GM19324 (cell line): ENCODE measurements around the gene YARS1.

Source experiments
- ATAC-seq: cut with Tn5 transposase; IDR thresholded peaks from one replicate; pipeline ENCODE4 v1.9.1; 2021; ENCODE audit warnings: mild to moderate bottlenecking, moderate library complexity; ENCODE audit not compliant: unreplicated experiment, low FRiP score

Gene YARS1

DNA sequence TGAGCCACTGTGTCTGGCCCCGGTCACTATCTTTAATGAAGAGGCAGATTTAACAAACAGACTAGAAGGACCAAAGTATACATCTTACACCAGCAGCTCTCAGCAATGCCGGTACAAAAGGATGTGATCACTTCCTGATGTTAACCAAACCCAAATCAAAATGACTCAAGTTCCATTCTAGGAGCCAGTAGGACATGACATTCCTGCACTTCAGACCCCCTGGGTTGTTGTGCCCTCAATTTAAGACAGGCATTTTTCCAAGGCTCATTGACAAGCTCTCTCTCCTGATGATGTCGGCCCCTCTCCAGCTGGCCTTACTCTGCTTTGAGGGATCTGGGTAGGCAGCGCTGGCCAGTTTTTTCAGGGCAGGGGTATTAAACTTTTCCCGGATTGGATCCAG lies 35.1 kb downstream of the YARS1 start:
- no peak for ATAC-seq

DNA sequence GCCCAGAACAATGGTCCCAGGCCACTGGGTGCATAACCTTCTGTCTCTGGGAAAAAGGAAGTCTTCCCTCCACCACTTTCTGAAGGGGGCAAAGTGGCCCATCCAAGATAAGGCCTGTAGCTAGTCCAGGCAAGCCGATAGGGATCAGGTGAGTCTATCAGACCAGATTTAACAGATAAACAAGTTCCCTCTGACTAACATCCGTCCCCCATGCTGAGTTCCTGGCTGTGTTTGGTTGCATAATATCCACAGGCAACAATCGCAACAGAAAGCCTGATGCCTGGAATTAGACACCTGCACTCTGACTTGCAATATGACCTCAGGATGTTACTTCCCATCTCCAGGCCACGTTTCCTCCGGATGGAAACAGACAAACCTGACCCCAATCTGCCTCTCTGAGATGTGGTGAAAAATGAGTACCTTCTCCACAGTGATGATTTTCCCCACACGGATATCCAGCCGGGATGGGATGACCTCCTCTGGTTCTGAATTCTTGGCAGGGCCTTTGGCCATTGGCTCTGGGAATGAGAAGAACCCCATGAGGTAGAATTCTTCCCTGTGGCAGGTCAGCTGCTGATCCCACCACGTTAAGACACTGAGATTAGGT lies 36.4 kb downstream of the YARS1 start:
- ATAC-seq = no peak

DNA sequence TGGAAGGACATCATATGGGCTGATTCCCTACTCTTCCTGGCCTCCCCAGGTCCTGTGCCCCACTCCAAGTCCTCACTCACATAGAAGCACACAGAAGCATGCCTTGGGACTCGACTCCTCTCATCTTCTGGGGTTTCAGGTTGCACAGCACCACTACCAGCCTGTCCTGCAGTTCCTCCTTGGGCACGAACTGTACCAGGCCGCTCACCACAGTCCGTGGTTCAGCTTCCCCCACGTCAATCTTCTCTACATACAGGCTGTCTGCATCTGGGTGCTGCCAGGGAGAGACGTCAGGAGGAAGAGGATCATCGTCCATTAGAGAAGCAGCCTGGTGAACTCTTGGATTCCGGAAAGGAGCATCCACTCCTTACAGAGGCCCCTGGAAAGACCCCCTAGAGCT lies 37.2 kb downstream of the YARS1 start:
- no peak for ATAC-seq

DNA sequence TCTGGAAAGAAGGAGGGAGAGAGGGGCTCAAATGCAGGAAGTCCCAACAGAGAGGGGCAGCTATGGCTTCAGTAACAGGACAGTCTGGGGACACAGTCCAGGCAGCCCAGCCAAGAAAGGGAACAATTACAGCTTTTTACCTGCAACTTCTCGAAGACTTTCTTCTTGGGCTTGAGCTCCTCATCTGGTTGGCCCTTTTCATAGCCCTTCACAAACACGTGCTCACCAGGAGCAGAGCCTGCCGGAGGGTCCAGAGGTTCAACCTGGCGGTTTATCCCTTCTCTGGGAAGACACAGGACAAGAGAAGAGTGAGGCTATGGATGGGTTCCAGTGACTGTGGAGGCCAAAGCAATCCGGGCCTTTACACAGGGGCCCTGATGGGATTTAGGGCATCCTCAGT lies 37.9 kb downstream of the YARS1 start:
- ATAC-seq = no peak

DNA sequence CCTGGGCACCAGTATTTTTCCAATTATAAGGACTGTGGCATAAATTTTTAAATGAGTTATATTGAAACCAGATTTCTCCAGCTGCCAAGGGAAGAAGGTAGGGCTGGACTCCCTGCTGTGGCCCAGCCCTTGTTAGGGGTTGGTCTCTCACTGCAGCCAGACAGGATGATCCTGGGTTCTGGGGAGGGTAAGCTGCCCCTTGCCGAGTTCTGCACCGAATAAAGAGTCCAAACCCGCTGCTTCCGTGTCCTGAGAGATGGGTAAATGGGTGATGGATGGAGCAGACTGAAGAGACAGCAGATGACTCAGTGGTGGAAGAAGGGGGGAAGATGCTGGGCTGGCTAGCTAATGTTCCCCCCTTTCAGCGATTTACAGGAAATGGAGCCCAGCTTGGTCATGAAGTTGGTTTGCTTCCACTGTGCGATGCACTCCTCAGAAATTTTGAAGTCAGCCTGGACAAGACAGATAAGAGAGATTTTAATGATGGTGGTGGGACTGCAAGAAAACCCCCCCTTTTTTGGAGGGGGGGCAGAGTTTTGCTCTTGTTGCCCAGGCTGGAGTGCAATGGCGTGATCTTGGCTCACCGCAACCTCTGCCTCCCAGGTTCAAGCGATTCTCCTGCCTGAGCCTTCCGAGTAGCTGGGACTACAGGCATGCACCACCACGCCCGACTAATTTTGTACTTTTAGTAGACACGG lies 41.4 kb downstream of the YARS1 start:
- no peak for ATAC-seq

DNA sequence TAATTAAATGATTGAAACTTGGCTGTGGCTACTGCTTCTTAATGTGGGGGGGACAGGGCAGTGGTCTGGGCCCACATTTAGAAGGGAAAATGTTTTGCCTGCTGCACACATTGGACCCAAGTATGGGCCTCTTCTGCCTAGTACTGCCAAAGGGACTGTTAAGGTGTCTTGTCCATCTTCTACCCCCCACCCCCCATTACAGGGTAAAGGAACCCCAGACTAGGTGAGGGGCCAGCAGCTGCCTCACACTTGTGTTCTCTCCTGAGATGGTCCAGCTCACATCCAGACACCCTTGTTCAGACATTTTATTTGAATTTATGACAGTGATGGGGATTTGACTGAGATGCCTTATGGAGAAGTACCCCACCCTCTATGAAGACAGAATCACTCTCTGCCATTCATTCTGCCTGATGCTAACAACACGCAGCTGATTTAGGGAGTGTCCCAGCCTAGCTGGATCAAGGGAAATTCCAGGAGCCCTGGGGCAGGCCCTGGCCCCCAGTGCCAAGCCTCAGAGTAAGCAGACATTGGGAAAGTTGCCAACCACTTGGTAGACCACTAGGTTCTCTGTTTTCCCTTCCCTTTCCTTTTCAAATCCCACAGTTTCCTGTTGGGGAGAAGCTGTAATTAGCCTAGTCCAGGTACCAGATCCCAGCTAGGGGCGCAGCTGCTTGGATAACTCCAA lies 42.1 kb downstream of the YARS1 start:
- ATAC-seq = no peak

DNA sequence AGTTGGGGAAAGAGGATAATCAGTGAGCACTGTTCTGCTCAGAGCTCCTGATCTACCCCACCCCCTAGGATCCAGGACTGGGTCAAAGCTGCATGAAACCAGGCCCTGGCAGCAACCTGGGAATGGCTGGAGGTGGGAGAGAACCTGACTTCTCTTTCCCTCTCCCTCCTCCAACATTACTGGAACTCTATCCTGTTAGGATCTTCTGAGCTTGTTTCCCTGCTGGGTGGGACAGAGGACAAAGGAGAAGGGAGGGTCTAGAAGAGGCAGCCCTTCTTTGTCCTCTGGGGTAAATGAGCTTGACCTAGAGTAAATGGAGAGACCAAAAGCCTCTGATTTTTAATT lies 42.7 kb downstream of the YARS1 start:
- no peak for ATAC-seq

DNA sequence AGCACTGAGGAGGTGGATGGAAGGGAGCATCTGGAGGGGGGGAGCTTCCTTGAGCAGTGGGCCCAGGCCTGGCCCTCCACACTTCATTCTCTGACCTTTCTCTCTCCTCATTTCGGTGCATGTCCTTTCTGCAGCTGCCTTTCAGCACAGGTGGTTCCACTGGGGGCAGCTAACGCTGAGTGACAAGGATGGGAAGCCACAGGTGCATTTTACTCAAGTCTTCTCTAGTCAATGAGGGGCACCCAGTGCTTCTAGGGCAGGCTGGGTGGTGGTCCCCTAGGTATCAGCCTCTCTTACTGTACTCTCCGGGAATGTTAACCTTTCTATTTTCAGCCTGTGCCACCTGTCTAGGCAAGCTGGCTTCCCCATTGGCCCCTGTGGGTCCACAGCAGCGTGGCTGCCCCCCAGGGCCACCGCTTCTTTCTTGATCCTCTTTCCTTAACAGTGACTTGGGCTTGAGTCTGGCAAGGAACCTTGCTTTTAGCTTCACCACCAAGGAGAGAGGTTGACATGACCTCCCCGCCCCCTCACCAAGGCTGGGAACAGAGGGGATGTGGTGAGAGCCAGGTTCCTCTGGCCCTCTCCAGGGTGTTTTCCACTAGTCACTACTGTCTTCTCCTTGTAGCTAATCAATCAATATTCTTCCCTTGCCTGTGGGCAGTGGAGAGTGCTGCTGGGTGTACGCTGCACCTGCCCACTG lies 43.2 kb downstream of the YARS1 start:
- ATAC-seq = no peak

DNA sequence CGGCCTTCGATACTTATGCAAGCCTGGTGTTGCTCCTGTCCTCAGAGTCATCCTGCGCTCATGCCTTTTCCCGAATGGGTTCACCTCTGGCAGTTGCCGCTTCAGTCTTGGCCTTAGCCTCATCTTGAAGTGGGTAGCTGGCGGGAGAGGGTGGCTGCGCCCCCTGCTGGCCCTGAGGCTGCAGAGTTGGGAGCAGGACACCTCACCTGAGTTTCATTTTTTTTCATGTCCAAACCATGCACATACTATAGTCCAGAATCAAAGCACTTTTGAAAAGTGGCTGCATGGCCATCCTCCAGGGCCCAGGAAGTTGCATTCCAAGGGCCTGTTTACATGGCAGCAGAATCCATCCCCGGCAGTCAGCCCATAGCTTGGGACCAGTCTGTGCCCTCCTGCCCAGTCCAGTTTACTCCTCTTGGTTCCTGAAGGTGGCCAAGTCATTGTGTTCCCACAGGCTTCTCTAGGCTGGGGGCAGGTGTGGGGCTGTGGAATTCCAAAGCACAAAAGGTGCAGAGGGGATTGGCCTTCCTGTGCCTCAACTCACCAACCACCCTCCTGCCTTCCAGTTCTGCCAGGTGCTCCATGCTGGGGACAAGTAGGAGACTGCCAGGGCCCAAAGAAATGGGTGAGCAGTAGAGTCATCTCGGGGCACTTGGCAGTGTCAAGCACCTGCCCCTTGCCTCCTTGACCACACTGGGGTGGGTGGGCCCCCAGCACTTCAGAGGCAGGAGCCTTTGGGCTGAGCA lies 44.0 kb downstream of the YARS1 start:
- no peak for ATAC-seq

DNA sequence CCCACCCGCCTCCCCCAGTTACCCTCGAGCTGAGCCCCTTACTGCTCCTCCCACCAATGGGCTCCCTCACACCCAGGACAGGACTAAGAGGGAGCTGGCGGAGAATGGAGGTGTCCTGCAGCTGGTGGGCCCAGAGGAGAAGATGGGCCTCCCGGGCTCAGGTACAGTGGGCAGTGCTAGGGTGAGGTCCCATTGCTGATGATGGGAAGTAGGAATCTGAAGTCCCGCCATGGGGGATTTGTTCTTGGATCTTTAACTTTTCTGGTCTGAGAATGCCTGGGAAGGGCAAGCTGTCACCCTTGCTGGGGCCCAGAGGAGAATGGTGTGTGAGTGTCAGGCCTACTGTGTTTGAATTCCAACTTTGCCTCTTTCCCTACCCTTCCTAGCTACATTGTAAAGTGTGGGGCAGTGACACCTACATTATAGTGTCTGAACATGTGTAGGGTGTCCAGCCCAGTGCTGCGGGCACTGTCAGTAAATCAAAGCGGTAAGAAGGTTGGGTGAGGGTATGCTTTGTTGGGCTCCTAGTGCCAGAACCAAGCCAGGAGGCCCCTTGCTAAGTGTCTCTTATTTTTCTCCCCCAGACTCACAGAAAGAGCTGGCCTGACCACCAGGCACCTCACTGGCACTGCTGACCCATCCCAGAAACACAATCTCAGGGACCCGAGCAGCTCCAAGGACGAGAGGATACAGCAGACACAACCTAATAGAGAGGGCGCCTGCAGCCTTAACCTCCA lies 44.7 kb downstream of the YARS1 start:
- ATAC-seq = no peak

DNA sequence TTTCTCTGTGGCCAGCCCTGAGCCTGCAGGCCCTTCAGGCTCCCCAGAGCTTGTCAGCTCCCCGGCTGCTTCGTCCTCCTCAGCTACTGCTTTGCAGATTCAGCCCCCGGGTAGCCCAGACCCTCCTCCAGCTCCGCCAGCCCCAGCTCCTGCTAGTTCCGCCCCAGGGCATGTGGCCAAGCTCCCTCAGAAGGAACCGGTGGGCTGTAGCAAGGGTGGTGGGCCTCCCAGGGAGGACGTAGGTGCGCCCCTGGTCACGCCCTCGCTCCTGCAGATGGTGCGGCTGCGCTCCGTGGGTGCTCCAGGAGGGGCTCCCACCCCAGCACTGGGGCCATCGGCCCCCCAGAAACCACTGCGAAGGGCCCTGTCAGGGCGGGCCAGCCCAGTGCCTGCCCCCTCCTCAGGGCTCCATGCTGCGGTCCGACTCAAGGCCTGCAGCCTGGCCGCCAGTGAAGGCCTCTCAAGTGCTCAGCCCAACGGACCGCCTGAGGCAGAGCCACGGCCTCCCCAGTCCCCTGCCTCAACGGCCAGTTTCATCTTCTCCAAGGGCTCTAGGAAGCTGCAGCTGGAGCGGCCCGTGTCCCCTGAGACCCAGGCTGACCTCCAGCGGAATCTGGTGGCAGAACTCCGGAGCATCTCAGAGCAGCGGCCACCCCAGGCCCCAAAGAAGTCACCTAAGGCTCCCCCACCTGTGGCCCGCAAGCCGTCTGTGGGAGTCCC lies 45.4 kb downstream of the YARS1 start:
- no peak for ATAC-seq

DNA sequence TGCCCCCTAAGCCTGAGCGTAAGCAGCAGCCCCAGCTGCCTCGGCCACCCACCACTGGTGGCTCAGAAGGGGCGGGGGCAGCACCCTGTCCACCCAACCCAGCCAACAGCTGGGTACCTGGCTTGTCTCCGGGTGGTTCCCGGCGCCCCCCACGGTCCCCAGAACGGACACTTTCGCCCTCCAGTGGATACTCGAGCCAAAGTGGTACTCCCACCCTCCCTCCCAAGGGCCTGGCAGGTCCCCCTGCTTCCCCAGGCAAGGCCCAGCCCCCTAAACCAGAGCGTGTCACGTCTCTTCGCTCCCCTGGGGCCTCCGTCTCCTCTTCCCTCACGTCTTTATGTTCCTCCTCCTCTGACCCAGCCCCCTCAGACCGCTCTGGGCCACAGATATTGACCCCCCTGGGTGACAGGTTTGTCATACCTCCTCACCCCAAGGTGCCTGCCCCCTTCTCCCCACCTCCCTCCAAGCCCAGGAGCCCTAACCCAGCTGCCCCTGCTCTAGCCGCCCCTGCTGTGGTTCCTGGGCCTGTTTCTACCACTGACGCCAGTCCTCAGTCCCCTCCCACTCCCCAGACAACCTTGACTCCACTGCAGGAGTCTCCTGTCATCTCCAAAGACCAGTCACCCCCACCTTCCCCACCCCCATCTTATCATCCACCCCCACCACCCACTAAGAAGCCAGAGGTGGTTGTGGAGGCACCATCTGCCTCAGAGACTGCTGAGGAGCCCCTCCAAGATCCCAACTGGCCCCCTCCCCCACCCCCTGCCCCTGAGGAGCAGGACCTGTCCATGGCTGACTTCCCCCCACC lies 46.2 kb downstream of the YARS1 start:
- ATAC-seq = no peak

DNA sequence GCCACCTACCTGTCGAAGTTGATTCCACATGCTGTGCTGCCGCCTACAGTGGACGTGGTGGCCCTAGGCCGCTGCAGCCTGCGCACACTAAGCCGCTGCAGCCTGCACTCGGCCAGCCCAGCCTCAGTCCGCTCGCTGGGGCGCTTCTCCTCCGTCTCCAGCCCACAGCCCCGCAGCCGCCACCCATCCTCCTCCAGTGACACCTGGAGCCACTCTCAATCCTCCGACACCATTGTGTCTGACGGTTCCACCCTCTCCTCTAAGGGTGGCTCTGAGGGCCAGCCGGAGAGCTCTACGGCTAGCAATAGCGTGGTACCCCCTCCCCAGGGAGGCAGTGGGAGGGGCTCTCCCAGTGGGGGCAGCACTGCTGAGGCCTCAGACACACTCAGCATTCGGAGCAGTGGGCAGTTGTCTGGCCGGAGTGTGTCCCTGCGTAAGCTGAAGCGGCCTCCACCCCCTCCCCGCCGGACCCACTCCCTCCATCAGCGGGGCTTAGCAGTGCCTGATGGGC lies 46.9 kb downstream of the YARS1 start:
- ATAC-seq = no peak

DNA sequence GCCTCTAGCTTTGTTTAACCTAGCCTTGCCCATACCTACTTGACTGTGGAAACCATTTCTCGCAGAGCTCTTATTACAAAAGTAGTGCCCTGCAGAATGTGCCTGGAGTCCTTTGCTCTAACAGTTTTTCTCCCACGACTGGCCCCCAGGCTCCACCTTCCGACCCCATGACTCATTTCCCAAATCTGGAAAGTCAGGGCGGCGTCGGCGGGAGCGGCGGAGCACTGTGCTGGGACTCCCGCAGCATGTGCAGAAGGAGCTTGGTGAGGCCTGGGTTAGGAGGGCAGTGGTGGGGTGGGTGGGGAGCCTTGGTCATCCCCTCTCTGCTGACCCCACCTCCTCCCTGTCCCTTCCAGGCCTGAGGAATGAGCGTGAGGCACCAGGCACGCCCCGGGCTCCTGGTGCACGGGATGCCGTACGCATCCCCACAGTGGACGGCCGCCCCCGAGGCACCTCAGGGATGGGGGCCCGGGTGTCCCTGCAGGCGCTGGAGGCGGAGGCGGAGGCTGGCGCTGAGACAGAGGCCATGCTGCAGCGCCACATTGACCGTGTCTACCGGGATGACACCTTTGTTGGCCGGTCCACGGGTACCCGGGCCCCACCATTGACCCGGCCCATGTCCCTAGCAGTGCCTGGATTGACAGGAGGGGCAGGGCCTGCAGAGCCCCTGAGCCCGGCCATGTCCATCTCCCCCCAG lies 47.5 kb downstream of the YARS1 start:
- no peak for ATAC-seq

DNA sequence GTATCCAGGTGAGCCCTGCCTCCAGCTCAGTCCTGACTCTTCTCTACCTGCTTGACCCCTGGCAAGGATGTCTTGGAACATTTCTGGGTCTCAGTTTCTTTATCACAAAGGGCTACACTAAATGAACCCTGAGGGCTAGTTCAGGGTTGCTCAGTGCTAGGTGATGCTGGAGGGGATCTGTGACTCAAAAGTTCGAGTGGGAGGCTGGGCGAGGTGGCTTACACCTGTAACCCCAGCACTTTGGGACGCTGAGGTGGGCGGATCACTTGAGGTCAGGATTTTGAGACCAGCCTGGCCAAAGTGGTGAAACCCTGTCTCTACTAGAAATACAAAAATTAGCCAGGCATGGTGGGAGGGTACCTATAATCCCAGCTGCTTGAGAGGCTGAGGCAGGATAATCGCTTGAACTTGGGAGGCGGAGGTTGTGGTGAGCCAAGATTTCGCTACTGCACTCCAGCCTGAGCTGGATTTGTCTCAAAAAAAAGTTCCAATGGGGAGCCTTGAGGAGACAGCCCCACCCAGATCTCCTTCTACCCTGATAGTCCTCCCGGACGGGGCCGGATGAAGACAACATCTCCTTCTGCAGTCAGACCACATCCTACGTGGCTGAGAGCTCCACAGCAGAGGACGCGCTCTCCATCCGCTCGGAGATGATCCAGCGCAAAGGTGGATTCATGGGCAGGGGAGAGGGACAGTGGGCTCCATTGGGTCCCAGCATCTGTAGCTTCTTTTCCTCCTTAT lies 48.9 kb downstream of the YARS1 start:
- no peak for ATAC-seq

DNA sequence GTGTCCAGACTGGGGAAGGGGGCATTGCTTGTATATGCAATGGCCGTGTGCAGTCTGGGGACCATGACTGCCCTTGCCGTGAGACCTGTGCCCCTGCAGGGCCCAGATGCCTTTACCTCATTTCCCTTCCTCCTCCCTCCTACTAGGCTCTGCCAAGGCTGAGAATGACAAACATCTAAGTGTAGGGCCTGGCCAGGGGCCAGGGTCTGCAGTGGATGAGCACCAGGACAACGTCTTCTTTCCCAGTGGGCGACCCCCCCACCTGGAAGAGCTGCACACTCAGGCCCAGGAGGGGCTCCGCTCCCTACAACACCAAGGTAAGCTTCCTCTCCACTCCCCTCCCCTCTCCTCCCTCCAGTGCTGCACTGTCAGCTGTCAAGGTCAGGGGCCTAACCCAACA lies 49.5 kb downstream of the YARS1 start:
- no peak for ATAC-seq

DNA sequence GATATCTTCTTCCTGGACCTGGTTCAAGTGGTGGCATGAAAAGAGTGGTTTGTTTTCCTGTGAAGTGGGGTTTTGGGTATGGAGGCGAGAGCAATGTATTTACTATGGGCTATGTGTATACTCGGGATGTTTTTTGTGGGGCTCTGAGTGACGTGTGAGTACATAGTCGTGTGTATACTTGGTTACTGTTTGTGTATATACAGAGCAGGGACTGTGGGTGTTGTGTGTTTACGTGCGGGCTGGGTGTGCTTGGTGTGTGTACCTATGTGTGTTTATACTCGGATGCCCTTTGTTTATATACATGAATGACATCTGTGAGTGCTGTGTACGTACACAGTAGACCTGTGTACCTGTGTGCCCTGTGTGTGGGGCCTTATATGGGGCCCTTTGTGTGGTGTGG lies 50.0 kb downstream of the YARS1 start:
- ATAC-seq = no peak
